Cardiac muscle cell (in vitro differentiated cells and primary cell): Measurements from ENCODE around the gene PRSS53. TPM values are rescaled to one million over a fixed set of nuclear protein-coding genes. Genes with fewer than 3 reads are reported as not detected.

ENCODE experiments used
- DNase-seq, 2 donors: peaks; one replicate each; pipeline versions ENCODE4 v3.0.0 to v3.0.0-alpha.2; 2010 to 2017; ENCODE audit warnings: low read depth in 1 of 2, low spot score in 1 of 2
- H3K27ac ChIP-seq: fragments of 200-600 bp; sonication (generic); 2 replicates; pipeline ENCODE4 v1.5.1; 2016
- H3K27me3 ChIP-seq: fragments of 200-600 bp; sonication (generic); 2 replicates; pipeline ENCODE4 v1.6.0; 2016; ENCODE audit warnings: control low read depth
- H3K36me3 ChIP-seq: fragments of 200-600 bp; sonication (generic); 2 replicates; pipeline ENCODE4 v1.5.1; 2016; ENCODE audit warnings: control low read depth
- H3K4me1 ChIP-seq: fragments of 200-600 bp; sonication (generic); 2 replicates; pipeline ENCODE4 v1.8.1; 2017; ENCODE audit warnings: low read depth, mild to moderate bottlenecking, mixed run types
- H3K4me3 ChIP-seq: fragments of 200-600 bp; sonication (generic); 2 replicates; pipeline ENCODE4 v1.5.1; 2016; ENCODE audit warnings: mild to moderate bottlenecking
- H3K9me3 ChIP-seq: fragments of 200-600 bp; sonication (generic); 2 replicates; pipeline ENCODE4 v1.5.1; 2017; ENCODE audit warnings: low read depth, mild to moderate bottlenecking, control low read depth
- polyA plus RNA-seq: library from polyadenylated mRNA; unstranded; fragments of >200 nt; fragmentation: Nextera tagmentation; extraction: Ambion mirVana; gene quantifications from 2 replicates; pipeline ENCODE4 v1.2.1, GENCODE V29; 2016
- total RNA-seq: library from RNA; depleted of rRNA; stranded (reverse); fragments of >200 nt; gene quantifications from 2 replicates; pipeline ENCODE4 v1.2.3, GENCODE V29; 2016
- TF ChIP-seq, protein P1 (sequence below): IDR thresholded peaks from 2 replicates; pipeline ENCODE4 v1.5.1; 2012; ENCODE audit warnings: low read depth, mild to moderate bottlenecking, low read length

PRSS53 gene
- total and polyA plus RNA-seq, 2 experiments from 2014 or later, result 0.35 to 5.8 TPM

DNA sequence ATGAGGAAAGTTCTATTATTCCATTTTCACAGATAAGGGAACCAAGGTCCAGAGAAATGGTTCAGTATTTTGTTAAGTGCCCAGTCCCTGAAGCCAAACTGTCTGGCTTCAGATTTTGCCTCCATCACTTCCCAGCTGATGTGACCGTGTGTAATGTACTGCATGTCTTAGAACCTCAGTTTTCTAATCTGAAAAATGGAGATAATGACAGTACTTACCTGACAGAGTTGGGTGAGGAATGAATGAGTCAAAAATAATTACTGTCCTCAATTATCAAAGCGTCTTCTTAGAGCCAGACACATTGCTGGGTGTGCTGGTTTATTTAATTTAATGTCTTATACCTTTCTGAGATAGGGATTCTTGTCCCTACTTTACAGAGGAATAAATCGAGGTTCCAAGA lies 21.4 kb downstream of the PRSS53 start:
- DNase-seq, result no peak
- no peaks in the 10 kb centered on the region for H3K9me3 ChIP-seq
- peaks cover 5% of the 10 kb centered on the region for H3K4me1 ChIP-seq
- H3K4me3 ChIP-seq, result no peak overlapping the region
- no peaks in the 10 kb centered on the region for H3K27me3 ChIP-seq
- no peaks in the 10 kb centered on the region for H3K36me3 ChIP-seq
- no peak overlapping the region for H3K27ac ChIP-seq
- TF ChIP-seq, protein P1, sequence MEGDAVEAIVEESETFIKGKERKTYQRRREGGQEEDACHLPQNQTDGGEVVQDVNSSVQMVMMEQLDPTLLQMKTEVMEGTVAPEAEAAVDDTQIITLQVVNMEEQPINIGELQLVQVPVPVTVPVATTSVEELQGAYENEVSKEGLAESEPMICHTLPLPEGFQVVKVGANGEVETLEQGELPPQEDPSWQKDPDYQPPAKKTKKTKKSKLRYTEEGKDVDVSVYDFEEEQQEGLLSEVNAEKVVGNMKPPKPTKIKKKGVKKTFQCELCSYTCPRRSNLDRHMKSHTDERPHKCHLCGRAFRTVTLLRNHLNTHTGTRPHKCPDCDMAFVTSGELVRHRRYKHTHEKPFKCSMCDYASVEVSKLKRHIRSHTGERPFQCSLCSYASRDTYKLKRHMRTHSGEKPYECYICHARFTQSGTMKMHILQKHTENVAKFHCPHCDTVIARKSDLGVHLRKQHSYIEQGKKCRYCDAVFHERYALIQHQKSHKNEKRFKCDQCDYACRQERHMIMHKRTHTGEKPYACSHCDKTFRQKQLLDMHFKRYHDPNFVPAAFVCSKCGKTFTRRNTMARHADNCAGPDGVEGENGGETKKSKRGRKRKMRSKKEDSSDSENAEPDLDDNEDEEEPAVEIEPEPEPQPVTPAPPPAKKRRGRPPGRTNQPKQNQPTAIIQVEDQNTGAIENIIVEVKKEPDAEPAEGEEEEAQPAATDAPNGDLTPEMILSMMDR, result no peak

GRCh38 chr16:31064882-31065461 lies 23.8 kb downstream of the PRSS53 start:
- H3K9me3 ChIP-seq, result no peaks in the 10 kb centered on the region
- DNase-seq, result peak in 1 of 2 donors; percentile 92
- H3K4me3 ChIP-seq, result no peak overlapping the region
- TF ChIP-seq, protein P1, result no peak
- no peaks in the 10 kb centered on the region for H3K36me3 ChIP-seq
- no peaks in the 10 kb centered on the region for H3K4me1 ChIP-seq
- no peaks in the 10 kb centered on the region for H3K27me3 ChIP-seq
- H3K27ac ChIP-seq, result no peak overlapping the region

- Histone ChIP-seq H3K4me3 (no peak overlapping the region), H3K27me3 (no peaks in the 10 kb centered on the region), H3K36me3 (no peaks in the 10 kb centered on the region), H3K9me3 (no peaks in the 10 kb centered on the region), H3K4me1 (no peaks in the 10 kb centered on the region), H3K27ac (no peak overlapping the region)
- TF ChIP-seq, protein P1, result no peak
- no peak for DNase-seq
Observed at GRCh38 chr16:31063843-31064611, 24.7 kb downstream of the PRSS53 start.

DNA sequence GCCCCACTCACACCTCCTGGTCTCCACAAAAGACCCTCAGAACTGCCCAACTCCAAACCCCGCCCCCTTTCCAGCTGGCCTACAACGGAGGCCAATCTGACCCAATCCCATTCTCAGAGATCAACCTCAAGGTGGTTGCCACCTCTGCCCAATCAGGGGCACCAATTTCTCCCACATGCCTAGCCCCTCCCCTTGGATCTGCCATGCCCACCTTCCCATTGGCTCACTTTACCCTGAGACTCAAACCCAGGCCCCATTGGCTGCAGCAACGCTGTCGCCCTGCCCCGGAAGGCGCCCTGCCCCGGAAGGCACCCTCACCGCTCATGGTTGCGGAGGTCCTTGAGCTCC lies 25.3 kb downstream of the PRSS53 start:
- DNase-seq, result no peak
- no peak overlapping the region for H3K4me3 ChIP-seq
- no peaks in the 10 kb centered on the region for H3K4me1 ChIP-seq
- no peaks in the 10 kb centered on the region for H3K27me3 ChIP-seq
- no peaks in the 10 kb centered on the region for H3K9me3 ChIP-seq
- no peaks in the 10 kb centered on the region for H3K36me3 ChIP-seq
- H3K27ac ChIP-seq, result no peak overlapping the region
- TF ChIP-seq, protein P1, result no peak

DNA sequence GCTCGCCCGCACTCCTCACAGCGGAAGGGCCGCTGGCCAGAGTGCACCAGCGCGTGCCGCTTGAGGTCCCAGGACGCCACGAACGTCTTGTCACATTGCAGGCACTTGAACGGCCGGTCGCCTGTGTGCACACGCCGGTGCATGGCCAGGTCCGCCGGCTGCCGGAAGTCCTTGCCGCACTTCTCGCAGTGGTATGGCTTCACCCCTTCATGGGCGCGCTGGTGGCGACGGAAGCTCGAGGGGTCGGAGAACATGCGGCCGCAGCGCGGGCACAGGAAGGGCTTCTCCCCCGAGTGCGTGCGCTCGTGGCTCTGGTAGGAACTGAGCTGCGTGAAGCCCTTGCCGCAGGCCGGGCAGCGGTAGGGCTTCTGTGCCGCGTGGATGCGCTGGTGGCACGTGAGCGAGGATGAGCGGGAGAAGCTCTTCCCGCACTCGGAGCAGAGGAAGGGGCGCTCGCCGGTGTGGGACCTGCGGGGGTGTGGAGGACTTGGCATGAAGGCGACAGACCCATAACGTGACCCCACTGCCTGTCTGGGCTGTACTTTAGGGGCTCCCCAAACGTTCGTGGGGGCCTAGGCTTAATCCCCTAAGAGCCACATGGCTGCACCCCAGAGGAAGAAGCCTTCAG lies 26.8 kb downstream of the PRSS53 start:
- Histone ChIP-seq H3K36me3 (no peaks in the 10 kb centered on the region), H3K27ac (no peak overlapping the region), H3K27me3 (no peaks in the 10 kb centered on the region), H3K4me3 (no peak overlapping the region), H3K4me1 (no peaks in the 10 kb centered on the region), H3K9me3 (no peaks in the 10 kb centered on the region)
- TF ChIP-seq, protein P1, result no peak
- DNase-seq, result no peak
